Activated CD4-positive, alpha-beta T cell treated with anti-CD3 and anti-CD28 coated beads for 36 hours (primary cell): ENCODE data around the gene BPIFB6. TPM values are rescaled to one million over a fixed set of nuclear protein-coding genes. Genes with fewer than 3 reads are reported as not detected.

Experiments used
- ATAC-seq: fragments of 200-7000 bp; cut with Tn5 transposase; one replicate; pipeline ENCODE4 v1.10.0; 2021; ENCODE audit warnings: mild to moderate bottlenecking, moderate library complexity
- CTCF ChIA-PET: fragments of 350-600 bp; sonication (Branson Sonifier 250); formaldehyde crosslinking; loops from one replicate; lab custom pipeline; 2021; ENCODE audit warnings: antibody characterized with exemption; lab: Charles Lee
- POLR2A ChIA-PET: fragments of 350-600 bp; sonication (Branson Sonifier 250); formaldehyde crosslinking; loops from one replicate; lab custom pipeline; 2021; ENCODE audit warnings: antibody characterized with exemption, inconsistent platforms; lab: Charles Lee
- DNase-seq: peaks from one replicate; pipeline ENCODE4 v3.0.0-alpha.2; 2020
- H3K27ac Mint-ChIP-seq: one replicate; pipeline ENCODE4 v1.8.0; 2021; ENCODE audit warnings: mixed read lengths
- H3K27me3 Mint-ChIP-seq: one replicate; pipeline ENCODE4 v1.8.0; 2021; ENCODE audit warnings: mixed read lengths
- H3K36me3 Mint-ChIP-seq: one replicate; pipeline ENCODE4 v1.8.0; 2021; ENCODE audit warnings: low read depth, mixed read lengths
- H3K4me1 Mint-ChIP-seq: one replicate; pipeline ENCODE4 v1.8.0; 2021; ENCODE audit warnings: mixed read lengths
- H3K4me3 Mint-ChIP-seq: one replicate; pipeline ENCODE4 v1.8.0; 2021; ENCODE audit warnings: mild to moderate bottlenecking, moderate library complexity, mixed read lengths
- H3K9me3 Mint-ChIP-seq: one replicate; pipeline ENCODE4 v1.8.0; 2021; ENCODE audit warnings: low read depth, mixed read lengths
- intact Hi-C, 2 experiments: fragments of 100-400 bp; cut with DNase I in 1 of 2; cut with micrococcal nuclease in 1 of 2; formaldehyde crosslinking; loops; one replicate each; pipeline versions ENCODE4 v1.14.2 to v1.15.1; 2022 to 2024; cut with DNase I, micrococcal nuclease
- total RNA-seq, 2 experiments: library from RNA; stranded (reverse); gene quantifications; one replicate each; pipeline ENCODE4 v1.2.3, GENCODE V29; 2021

BPIFB6 gene
- total RNA-seq, 2 experiments from 2014 or later: not detected

- Mint-ChIP-seq H3K36me3 (no peaks in the 10 kb centered on the region), H3K4me3 (no peak overlapping the region), H3K9me3 (no peaks in the 10 kb centered on the region), H3K27ac (no peak overlapping the region), H3K27me3 (no peaks in the 10 kb centered on the region), H3K4me1 (peaks cover 5% of the 10 kb centered on the region)
- intact Hi-C loops: no loop called here
- POLR2A ChIA-PET: no interaction called here
- DNase-seq (no peak), ATAC-seq (no peak)
- CTCF ChIA-PET: no interaction called here
Observed at GRCh38 chr20:33070111-33071053, 38.9 kb downstream of the BPIFB6 start.

DNA sequence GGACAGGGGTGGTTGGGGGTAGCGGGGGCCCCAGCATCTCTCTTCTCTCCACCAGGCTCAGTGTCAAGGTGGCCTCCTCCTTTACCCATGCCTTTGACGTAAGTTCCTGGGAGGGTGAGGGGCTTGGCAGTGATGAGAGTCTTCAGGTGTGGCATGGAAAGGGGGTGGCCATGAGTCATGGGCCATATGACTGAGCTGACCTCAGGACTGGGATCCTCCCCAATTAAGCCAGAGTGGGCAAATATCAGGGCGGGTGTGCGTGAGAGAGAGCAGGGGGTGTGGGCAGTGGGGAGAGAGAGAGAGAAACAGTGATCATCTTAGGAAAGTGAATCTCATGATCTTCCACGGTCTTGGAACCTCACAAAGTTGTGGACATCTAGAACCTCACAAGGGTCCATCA, 39.8 kb downstream of the BPIFB6 start:
- intact Hi-C loops: no loop called here
- H3K27me3 Mint-ChIP-seq: no peaks in the 10 kb centered on the region
- DNase-seq: no peak
- H3K9me3 Mint-ChIP-seq: no peaks in the 10 kb centered on the region
- peaks cover 5% of the 10 kb centered on the region for H3K4me1 Mint-ChIP-seq
- no peak for ATAC-seq
- H3K27ac Mint-ChIP-seq: no peak overlapping the region
- CTCF ChIA-PET: no interaction called here
- no peak overlapping the region for H3K4me3 Mint-ChIP-seq
- H3K36me3 Mint-ChIP-seq: no peaks in the 10 kb centered on the region
- POLR2A ChIA-PET: no interaction called here

DNA sequence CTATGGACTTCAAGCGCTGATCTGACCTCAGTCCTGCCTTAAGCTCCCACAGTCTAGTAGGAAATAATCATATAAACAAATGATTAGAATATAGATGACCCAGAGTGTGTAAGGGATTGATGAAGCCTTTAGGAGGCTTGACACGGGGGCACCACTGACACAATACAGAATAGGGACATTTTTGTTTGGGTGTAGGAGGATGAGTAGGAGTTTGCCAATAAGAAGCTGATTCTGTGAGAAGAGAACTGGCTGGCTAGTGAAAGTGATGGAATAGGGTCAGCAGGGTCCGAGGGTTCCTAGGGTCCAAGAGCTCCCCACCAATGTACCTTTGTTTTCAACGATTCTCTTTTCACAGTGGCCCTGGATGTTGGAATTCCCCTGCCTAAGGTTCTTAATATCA, 40.9 kb downstream of the BPIFB6 start:
- Mint-ChIP-seq H3K27me3 (no peaks in the 10 kb centered on the region), H3K4me3 (no peak overlapping the region), H3K9me3 (no peaks in the 10 kb centered on the region), H3K4me1 (peaks cover 7% of the 10 kb centered on the region), H3K27ac (no peak overlapping the region), H3K36me3 (no peaks in the 10 kb centered on the region)
- POLR2A ChIA-PET: no interaction called here
- ATAC-seq (no peak), DNase-seq (no peak)
- CTCF ChIA-PET: no interaction called here
- intact Hi-C loops: no loop called here

DNA sequence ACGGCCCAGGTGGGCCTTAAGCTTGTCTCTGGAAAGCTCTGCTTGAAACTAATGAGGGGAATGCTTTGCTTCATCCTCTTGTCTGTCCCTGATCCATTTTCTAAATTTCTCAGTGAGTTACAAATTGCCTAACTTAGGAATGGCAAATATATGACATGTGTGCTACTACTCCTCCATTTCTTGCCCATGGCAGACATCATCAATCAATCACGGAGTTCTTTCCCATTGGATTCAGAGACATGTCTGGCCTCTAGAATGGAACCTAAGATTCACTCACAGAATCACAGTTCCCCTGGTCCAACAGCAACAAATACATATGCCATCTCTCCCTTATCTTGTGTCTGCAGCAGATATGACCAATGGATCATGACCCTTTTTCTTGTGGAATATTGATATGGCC, 41.4 kb downstream of the BPIFB6 start:
- POLR2A ChIA-PET: no interaction called here

DNA sequence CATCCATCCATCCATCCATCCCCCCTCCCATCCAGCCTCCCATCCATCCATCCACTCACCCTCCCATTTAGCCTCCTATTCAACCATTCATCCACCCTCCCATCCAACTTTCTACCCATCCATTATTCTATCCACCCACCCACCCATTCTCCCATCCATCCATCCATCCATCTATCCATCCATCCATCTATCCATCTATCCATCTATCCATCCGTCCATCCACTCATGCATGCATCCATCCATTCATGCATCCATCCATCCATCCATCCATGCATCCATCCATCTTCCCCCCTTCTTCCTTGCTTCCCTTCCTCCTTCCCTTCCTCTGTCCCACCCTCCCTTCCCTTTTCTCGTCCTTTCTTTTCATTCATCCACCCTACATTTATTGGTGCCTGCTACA, 43.2 kb downstream of the BPIFB6 start:
- no peaks in the 10 kb centered on the region for H3K9me3 Mint-ChIP-seq
- CTCF ChIA-PET: no interaction called here
- H3K27ac Mint-ChIP-seq: no peak overlapping the region
- H3K4me3 Mint-ChIP-seq: no peak overlapping the region
- no peaks in the 10 kb centered on the region for H3K27me3 Mint-ChIP-seq
- intact Hi-C loops: no loop called here
- POLR2A ChIA-PET: no interaction called here
- no peaks in the 10 kb centered on the region for H3K36me3 Mint-ChIP-seq
- no peak for ATAC-seq
- peaks cover 2% of the 10 kb centered on the region for H3K4me1 Mint-ChIP-seq
- DNase-seq: no peak

More for the DNA sequence above, 41.4 kb downstream of the BPIFB6 start:
- intact Hi-C loops: no loop called here
- CTCF ChIA-PET: no interaction called here
- no peak for ATAC-seq
- Mint-ChIP-seq H3K4me1 (peaks cover 7% of the 10 kb centered on the region), H3K4me3 (no peak overlapping the region), H3K9me3 (no peaks in the 10 kb centered on the region), H3K27me3 (no peaks in the 10 kb centered on the region), H3K27ac (no peak overlapping the region), H3K36me3 (no peaks in the 10 kb centered on the region)
- no peak for DNase-seq

DNA sequence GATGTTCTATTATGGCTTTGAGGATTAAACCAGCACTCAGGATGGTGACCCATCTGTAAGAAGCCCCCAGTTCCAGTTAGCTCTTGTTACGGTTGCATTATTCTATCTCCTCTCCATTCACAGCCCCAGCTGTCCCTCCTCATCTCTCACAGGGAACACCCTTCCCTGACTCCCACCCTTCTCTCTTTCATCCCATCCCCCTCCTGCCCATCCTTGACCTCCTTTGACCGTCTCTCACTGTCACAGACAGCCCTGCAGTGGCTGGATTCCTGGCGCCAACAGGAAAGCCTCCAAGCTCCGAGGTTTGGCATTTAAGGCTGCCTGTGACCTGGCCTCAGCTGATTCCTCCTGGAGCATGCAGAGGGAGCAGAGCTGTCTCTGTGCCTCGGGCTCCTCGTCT, 43.8 kb downstream of the BPIFB6 start:
- ChIA-PET POLR2A (no interaction called here), CTCF (interaction anchor here (0.6 to 1.0 kb wide), 3 partner anchors 13 to 143 kb away, joined by 3 to 6 read pairs (median 3); no protein-coding TSS in a partner anchor)
- H3K27me3 Mint-ChIP-seq: no peaks in the 10 kb centered on the region
- DNase-seq (no peak), ATAC-seq (no peak)
- H3K36me3 Mint-ChIP-seq: no peaks in the 10 kb centered on the region
- H3K4me1 Mint-ChIP-seq: peaks cover 2% of the 10 kb centered on the region
- no peak overlapping the region for H3K27ac Mint-ChIP-seq
- no peaks in the 10 kb centered on the region for H3K9me3 Mint-ChIP-seq
- no peak overlapping the region for H3K4me3 Mint-ChIP-seq
- intact Hi-C loops: no loop called here

DNA sequence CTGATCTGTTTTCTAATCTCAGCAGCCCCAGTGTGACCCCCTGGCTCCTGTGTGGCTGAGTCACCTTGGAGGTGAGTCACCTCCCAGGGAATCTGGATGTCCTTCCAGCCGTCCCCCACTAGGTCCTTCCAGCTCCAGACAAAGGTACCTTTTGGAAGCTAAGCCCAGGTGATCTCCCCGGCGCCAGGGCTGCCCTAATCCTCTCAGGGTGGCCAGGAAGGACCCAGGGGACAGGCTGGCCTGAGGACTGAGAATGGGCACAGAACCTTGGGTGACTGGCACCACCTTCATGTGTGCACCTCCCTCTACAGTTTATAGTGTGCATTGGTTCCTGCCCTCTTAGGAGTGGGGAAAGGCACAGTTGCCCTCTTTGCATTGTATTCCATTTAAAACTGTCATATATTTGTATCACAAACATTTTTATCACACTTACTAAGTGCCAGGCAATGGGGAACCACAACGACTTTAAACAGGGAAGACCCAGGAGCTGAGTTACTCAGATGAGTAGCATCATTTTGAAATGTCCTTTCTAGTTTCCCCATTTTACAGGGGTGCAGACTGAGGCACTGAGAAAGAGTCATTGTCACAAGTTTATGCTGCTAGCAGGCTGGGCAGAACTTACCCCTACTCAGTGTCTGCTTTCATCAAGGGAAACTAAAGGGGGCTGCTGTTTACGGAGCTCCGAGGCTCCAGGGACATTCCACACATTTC, 45.4 kb downstream of the BPIFB6 start:
- ChIA-PET CTCF (interaction anchor here (0.6 to 0.8 kb wide), 3 partner anchors 12 to 104 kb away, joined by 3 to 4 read pairs (median 3); no protein-coding TSS in a partner anchor), POLR2A (no interaction called here)
- Mint-ChIP-seq H3K4me3 (no peak overlapping the region), H3K36me3 (no peaks in the 10 kb centered on the region), H3K4me1 (peaks cover 2% of the 10 kb centered on the region), H3K27ac (no peak overlapping the region), H3K9me3 (no peaks in the 10 kb centered on the region), H3K27me3 (no peaks in the 10 kb centered on the region)
- DNase-seq (peak; percentile 14), ATAC-seq (no peak)
- intact Hi-C loops: loop anchor here (1.0 kb wide), 1 partner anchor 175 kb away; no protein-coding TSS in a partner anchor

DNA sequence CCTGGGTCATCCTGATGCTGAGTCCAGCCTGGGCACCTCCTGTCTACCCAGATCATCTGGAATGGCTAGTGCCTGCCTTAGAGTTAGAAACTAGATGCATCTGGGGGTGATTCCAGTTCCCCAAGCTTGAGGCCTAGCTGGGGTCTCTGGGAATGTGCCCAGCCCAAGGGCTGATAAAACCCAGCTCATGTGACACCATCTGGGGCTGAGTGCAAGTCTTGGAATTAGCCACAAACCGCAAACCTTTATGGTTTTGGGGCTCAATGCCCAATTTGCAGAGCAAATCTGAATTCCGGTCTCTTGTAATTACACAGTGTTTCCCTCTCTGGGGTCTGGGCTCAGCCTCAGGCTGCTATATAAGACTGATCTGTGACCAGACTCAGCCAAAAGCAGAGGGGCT, 47.8 kb downstream of the BPIFB6 start, which contains the start of gene BPIFB4:
Gene BPIFB4 (plus strand): TSS at position 385 of the 400 bp plus-strand sequence. CDS start 1,884 bp downstream, outside the sequence.
- no peaks in the 10 kb centered on the region for H3K36me3 Mint-ChIP-seq
- no peaks in the 10 kb centered on the region for H3K27me3 Mint-ChIP-seq
- H3K4me1 Mint-ChIP-seq: peaks cover 2% of the 10 kb centered on the region
- ChIA-PET CTCF (interaction anchor here (0.6 kb wide), 1 partner anchor 21 kb away, joined by 4 read pairs; no protein-coding TSS in a partner anchor), POLR2A (no interaction called here)
- H3K4me3 Mint-ChIP-seq: no peak within 1 kb of the TSS
- intact Hi-C loops: no loop called here
- no peak for DNase-seq
- ATAC-seq: no peak
- no peaks in the 10 kb centered on the region for H3K9me3 Mint-ChIP-seq
- no peak within 1 kb of the TSS for H3K27ac Mint-ChIP-seq

- DNase-seq (no peak), ATAC-seq (no peak)
- POLR2A ChIA-PET: no interaction called here
- Mint-ChIP-seq H3K36me3 (no peaks in the 10 kb centered on the region), H3K27ac (no peak overlapping the region), H3K27me3 (no peaks in the 10 kb centered on the region), H3K4me3 (no peak overlapping the region), H3K9me3 (no peaks in the 10 kb centered on the region), H3K4me1 (peaks cover 2% of the 10 kb centered on the region)
- intact Hi-C loops: no loop called here
- CTCF ChIA-PET: interaction anchor here (0.6 to 0.7 kb wide), 2 partner anchors 70 to 159 kb away, joined by 3 to 5 read pairs; no protein-coding TSS in a partner anchor
Observed at GRCh38 chr20:33081411-33082154, 50.1 kb downstream of the BPIFB6 start.

GRCh38 chr20:33082546-33082945, 51.1 kb downstream of the BPIFB6 start:
- Mint-ChIP-seq H3K36me3 (no peaks in the 10 kb centered on the region), H3K4me1 (no peaks in the 10 kb centered on the region), H3K27me3 (no peaks in the 10 kb centered on the region), H3K4me3 (no peak overlapping the region), H3K9me3 (no peaks in the 10 kb centered on the region), H3K27ac (no peak overlapping the region)
- intact Hi-C loops: no loop called here
- POLR2A ChIA-PET: no interaction called here
- DNase-seq (no peak), ATAC-seq (no peak)
- CTCF ChIA-PET: no interaction called here
